GM12892 (cell line): ENCODE data around the gene OTUB2.

Experiments
- DNase-seq: peaks from one replicate; pipeline ENCODE4 v3.0.0; 2011; ENCODE audit not compliant: insufficient read length
- FAIRE-seq: peaks from 2 replicates; lab custom pipeline; 2011; peaks lifted over from hg19 to GRCh38; lab: Jason Lieb, UNC
- POLR2A ChIP-seq: IDR thresholded peaks from 2 replicates; pipeline ENCODE4 v1.6.1; 2011; ENCODE audit warnings: low read depth, low read length, control low read depth
- POLR2AphosphoS5 ChIP-seq: IDR thresholded peaks from 2 replicates; pipeline ENCODE4 v1.6.1; 2011; ENCODE audit warnings: low read depth, low read length, control low read depth
- TAF1 ChIP-seq: IDR thresholded peaks from 2 replicates; pipeline ENCODE4 v1.6.1; 2011; ENCODE audit warnings: low read depth, mild to moderate bottlenecking, control low read depth, low read length, borderline replicate concordance

OTUB2 gene

GRCh38 chr14:93997916-93998870 lies 27.9 kb upstream of the OTUB2 start:
- no peak for TF ChIP-seq POLR2A
- no peak for TF ChIP-seq TAF1
- no peak for TF ChIP-seq POLR2AphosphoS5
- DNase-seq (no peak), FAIRE-seq (peak; percentile 44)

- no peak for DNase-seq
- FAIRE-seq: peak; percentile 74
- TF ChIP-seq TAF1 (no peak), POLR2AphosphoS5 (no peak)
These were observed 27.2 kb upstream of the OTUB2 start for GRCh38 chr14:93998871-93999403.

- FAIRE-seq: peak; percentile 63
- DNase-seq: no peak
These were observed 26.6 kb upstream of the OTUB2 start for GRCh38 chr14:93999573-93999972.

GRCh38 chr14:94000267-94000666 lies 25.9 kb upstream of the OTUB2 start:
- TF ChIP-seq POLR2AphosphoS5 (no peak), TAF1 (no peak), POLR2A (no peak)
- DNase-seq (no peak), FAIRE-seq (peak; percentile 42)

More at GRCh38 chr14:93999573-93999972, 26.6 kb upstream of the OTUB2 start:
- no peak for TF ChIP-seq TAF1
- TF ChIP-seq POLR2A: no peak
- no peak for TF ChIP-seq POLR2AphosphoS5

GRCh38 chr14:94001016-94001415 lies 25.1 kb upstream of the OTUB2 start:
- TF ChIP-seq POLR2A (no peak), POLR2AphosphoS5 (no peak), TAF1 (no peak)
- no peak for DNase-seq

GRCh38 chr14:94001501-94002396 lies 24.4 kb upstream of the OTUB2 start:
- no peak for TF ChIP-seq POLR2A
- no peak for TF ChIP-seq POLR2AphosphoS5
- TF ChIP-seq TAF1: no peak
- FAIRE-seq: peak; percentile 94
- DNase-seq: no peak

More at GRCh38 chr14:94001016-94001415, 25.1 kb upstream of the OTUB2 start:
- no peak for FAIRE-seq

GRCh38 chr14:94003397-94003796 lies 22.7 kb upstream of the OTUB2 start:
- TF ChIP-seq POLR2AphosphoS5: no peak
- no peak for TF ChIP-seq TAF1
- TF ChIP-seq POLR2A: no peak
- FAIRE-seq (peak; percentile 48), DNase-seq (no peak)

- FAIRE-seq (no peak), DNase-seq (no peak)
- TF ChIP-seq TAF1 (no peak), POLR2A (no peak), POLR2AphosphoS5 (no peak)
These were observed 22.1 kb upstream of the OTUB2 start for GRCh38 chr14:94004015-94004414.

- DNase-seq: no peak
- no peak for TF ChIP-seq POLR2AphosphoS5
- no peak for TF ChIP-seq POLR2A
- TF ChIP-seq TAF1: no peak
- FAIRE-seq: no peak
These were observed 20.6 kb upstream of the OTUB2 start for GRCh38 chr14:94005324-94006073.

- no peak for DNase-seq
- FAIRE-seq: no peak
- no peak for TF ChIP-seq TAF1
These were observed 17.9 kb upstream of the OTUB2 start for GRCh38 chr14:94008234-94008633.

- no peak for DNase-seq
- peak; percentile 24 for FAIRE-seq
- TF ChIP-seq TAF1 (no peak), POLR2A (no peak), POLR2AphosphoS5 (no peak)
These were observed 16.4 kb upstream of the OTUB2 start for GRCh38 chr14:94009767-94010166.
